NCI-H1417 (cell line): ENCODE data around the gene MSI2.

ENCODE experiments used
- DNase-seq, 3 experiments: peaks; one replicate each; lab custom pipeline; 2025; lab: John Stamatoyannopoulos, UW

The MSI2 gene

GRCh38 chr17:57434361-57434760 lies 178.0 kb downstream of the MSI2 start:
- no peak for DNase-seq

GRCh38 chr17:57436565-57436964 lies 180.2 kb downstream of the MSI2 start:
- DNase-seq = no peak

- no peak for DNase-seq
These were observed 181.9 kb downstream of the MSI2 start for GRCh38 chr17:57438066-57438731.

GRCh38 chr17:57439651-57440050 lies 183.3 kb downstream of the MSI2 start:
- DNase-seq = no peak

GRCh38 chr17:57440522-57441269 lies 184.4 kb downstream of the MSI2 start:
- peak; percentile 49 to 80 (median 64) for DNase-seq

GRCh38 chr17:57441270-57441600 lies 184.9 kb downstream of the MSI2 start:
- no peak for DNase-seq

GRCh38 chr17:57442401-57442823 lies 186.1 kb downstream of the MSI2 start:
- DNase-seq = no peak

GRCh38 chr17:57442914-57443571 lies 186.7 kb downstream of the MSI2 start:
- DNase-seq = no peak

- no peak for DNase-seq
These were observed 187.5 kb downstream of the MSI2 start for GRCh38 chr17:57443781-57444180.

- peak in 1 of 3 experiments; percentile 9 for DNase-seq
These were observed 188.5 kb downstream of the MSI2 start for GRCh38 chr17:57444682-57445450.

GRCh38 chr17:57445772-57446472 lies 189.6 kb downstream of the MSI2 start:
- no peak for DNase-seq

GRCh38 chr17:57447357-57447989 lies 191.2 kb downstream of the MSI2 start:
- DNase-seq = no peak

GRCh38 chr17:57447990-57448758 lies 191.9 kb downstream of the MSI2 start:
- peak in 2 of 3 experiments; percentile 15 to 59 for DNase-seq

- DNase-seq = no peak
These were observed 192.5 kb downstream of the MSI2 start for GRCh38 chr17:57448759-57449283.

- no peak for DNase-seq
These were observed 194.9 kb downstream of the MSI2 start for GRCh38 chr17:57451191-57451590.

- DNase-seq = no peak
These were observed 195.3 kb downstream of the MSI2 start for GRCh38 chr17:57451643-57452042.

- DNase-seq = no peak
These were observed 197.6 kb downstream of the MSI2 start for GRCh38 chr17:57453841-57454425.

GRCh38 chr17:57454729-57455062 lies 198.4 kb downstream of the MSI2 start:
- no peak for DNase-seq

- DNase-seq = peak in 1 of 3 experiments; percentile 14
These were observed 199.0 kb downstream of the MSI2 start for GRCh38 chr17:57455063-57455914.
